HEK293 (cell line): ENCODE measurements around the gene AGMAT.

Experiments used
- ATF2 ChIP-seq: fragments of 450-650 bp; formaldehyde crosslinking; IDR thresholded peaks from 2 replicates; pipeline ENCODE4 v1.5.1; 2016; ENCODE audit warnings: missing biosample characterization, missing genetic modification characterization, low read depth
- CTCF ChIP-seq: fragments of 450-650 bp; formaldehyde crosslinking; IDR thresholded peaks from 2 replicates; pipeline ENCODE4 v1.5.1; 2016; ENCODE audit warnings: missing biosample characterization, missing genetic modification characterization
- KLF7 ChIP-seq: fragments of 450-650 bp; formaldehyde crosslinking; IDR thresholded peaks from 2 replicates; pipeline ENCODE4 v1.5.1; 2016; ENCODE audit warnings: missing biosample characterization, missing genetic modification characterization, borderline replicate concordance
- ZBTB49 ChIP-seq: fragments of 450-650 bp; formaldehyde crosslinking; IDR thresholded peaks from 2 replicates; pipeline ENCODE4 v1.5.1; 2016; ENCODE audit warnings: missing biosample characterization, missing genetic modification characterization, low read depth
- ZBTB6 ChIP-seq: fragments of 450-650 bp; formaldehyde crosslinking; IDR thresholded peaks from 2 replicates; pipeline ENCODE4 v1.5.1; 2017; ENCODE audit warnings: missing biosample characterization, missing genetic modification characterization
- ZFP41 ChIP-seq: fragments of 450-650 bp; formaldehyde crosslinking; IDR thresholded peaks from 2 replicates; pipeline ENCODE4 v1.5.1; 2016; ENCODE audit warnings: missing biosample characterization, missing genetic modification characterization, borderline replicate concordance
- ZNF140 ChIP-seq: fragments of 450-650 bp; formaldehyde crosslinking; IDR thresholded peaks from 2 replicates; pipeline ENCODE4 v1.5.1; 2016; ENCODE audit warnings: missing biosample characterization, missing genetic modification characterization
- ZNF510 ChIP-seq: fragments of 450-650 bp; formaldehyde crosslinking; IDR thresholded peaks from 2 replicates; pipeline ENCODE4 v1.5.1; 2018; ENCODE audit warnings: mild to moderate bottlenecking, missing genetic modification characterization, missing biosample characterization; ENCODE audit not compliant: insufficient replicate concordance
- ZNF830 ChIP-seq: fragments of 450-650 bp; IDR thresholded peaks from 2 replicates; pipeline ENCODE4 v1.5.0; 2018; ENCODE audit warnings: missing biosample characterization, missing genetic modification characterization, low read depth, mild to moderate bottlenecking, moderate library complexity

- TF ChIP-seq ZNF140 (no peak), KLF7 (tag by site-specific recombination) (no peak), CTCF (no peak), ZBTB49 (tag by site-specific recombination) (no peak), ATF2 (tag by site-specific recombination) (no peak), ZBTB6 (tag by site-specific recombination) (no peak), ZFP41 (tag by site-specific recombination) (no peak), ZNF830 (no peak), ZNF510 (tag by site-specific recombination) (no peak)
These were observed 27.8 kb downstream of the AGMAT start for GRCh38 chr1:15557008-15557407.
